Spleen (tissue), 7 donors: Measurements from ENCODE around the gene ABHD8.

ENCODE experiments used
- CTCF ChIP-seq, 11 experiments: fragments of 200-600 bp in 7 of 11; fragments of 450-650 bp in 4 of 11; sonication (generic) in 4 of 11; IDR thresholded peaks in 8 of 11; conservative IDR thresholded peaks in 3 of 11; 1 replicate in 7 of 11; 2 replicates in 4 of 11; pipeline versions ENCODE4 v1.4.0 to v1.8.0; 2016 to 2021; ENCODE audit warnings: antibody characterized with exemption in 11 of 11, inconsistent platforms in 4 of 11, mild to moderate bottlenecking in 1 of 11
- POLR2A ChIP-seq, 3 donors: fragments of 450-650 bp; IDR thresholded peaks; one replicate each; pipeline ENCODE4 v1.5.1; 2017; ENCODE audit warnings: antibody characterized with exemption in 3 of 3, mild to moderate bottlenecking in 1 of 3
- donor health status: DM: no; HTN: no; CAD: no; lungs with moderate emphysema.
- donor health status: DM: no; HTN: no; CAD: no.
- donor health status: DM: no; HTN: no; CAD: no.

DNA sequence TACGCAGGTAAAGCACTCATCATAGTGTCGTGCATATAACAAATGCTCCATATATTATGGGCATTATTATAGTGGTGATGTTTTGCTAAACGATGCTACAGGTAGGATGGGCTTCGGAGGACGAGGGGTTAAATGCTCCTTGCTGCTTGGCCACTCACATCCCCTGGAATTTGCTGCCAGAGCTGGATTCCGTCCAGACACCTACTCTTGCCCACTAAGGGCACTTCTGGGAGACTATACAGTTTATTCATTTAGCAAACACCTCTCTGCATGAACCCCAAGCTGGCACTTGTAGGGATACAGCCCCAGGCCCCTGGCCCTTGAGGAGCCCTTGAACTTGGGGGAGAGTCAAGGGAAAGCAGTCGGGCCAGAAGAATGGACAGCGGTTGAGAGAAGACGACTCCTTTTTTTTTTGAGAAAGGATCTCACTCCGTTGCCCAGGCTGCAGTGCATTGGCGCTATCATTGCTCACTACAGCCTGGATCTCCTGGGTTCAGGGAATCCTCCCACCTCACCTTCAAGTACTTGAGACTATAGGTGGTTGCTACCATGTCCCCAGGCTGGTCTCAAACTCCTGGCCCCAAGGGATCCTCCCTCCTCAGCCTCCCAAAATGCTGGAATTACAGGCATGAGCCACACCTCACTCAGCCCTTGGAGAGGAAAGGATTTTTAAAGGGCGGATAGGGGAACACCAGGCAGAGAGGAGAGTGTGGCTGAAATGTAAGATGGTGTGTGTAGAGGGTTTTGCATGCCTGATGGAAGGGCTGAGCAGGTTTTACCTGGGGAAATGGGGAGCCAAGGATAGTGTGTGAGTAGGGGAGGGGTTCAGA is 1.4 kb upstream of the ABHD8 start:
- TF ChIP-seq POLR2A (IDR thresholded peaks at IDR 0.05): no peak
- TF ChIP-seq CTCF (IDR thresholded peaks at IDR 0.05 in 8 of 11, conservative IDR thresholded peaks at IDR 0.05 in 3 of 11): no peak
